HepG2 (cell line): ENCODE data around the gene PDCD2L. TPM values are rescaled to one million over a fixed set of nuclear protein-coding genes. Genes with fewer than 3 reads are reported as not detected.

Experiments
- ATF1 ChIP-seq: IDR thresholded peaks from 2 replicates; pipeline ENCODE4 v1.6.1; 2016; ENCODE audit warnings: mild to moderate bottlenecking, control low read depth
- GTF3A ChIP-seq: sonication (generic); formaldehyde crosslinking; conservative IDR thresholded peaks from 2 replicates; pipeline ENCODE4 v1.4.0; 2020; ENCODE audit warnings: mild to moderate bottlenecking, missing genetic modification reagents
- HDAC6 ChIP-seq: fragments of 200-600 bp; sonication (generic); IDR thresholded peaks from 2 replicates; pipeline ENCODE4 v1.7.0; 2017; ENCODE audit warnings: mild to moderate bottlenecking, antibody characterized with exemption, low read length, low read depth
- HOXA5 ChIP-seq: sonication (generic); formaldehyde crosslinking; IDR thresholded peaks from 2 replicates; pipeline ENCODE4 v1.4.0; 2020; ENCODE audit warnings: missing genetic modification reagents
- MAFK ChIP-seq, 2 experiments: IDR thresholded peaks in 1 of 2; conservative IDR thresholded peaks in 1 of 2; 2 replicates each; pipeline ENCODE4 v1.6.1; 2011; ENCODE audit warnings: improper control_type of control experiment in 2 of 2, low read length in 2 of 2
- MBNL3 ChIP-seq: fragments of 250-450 bp; sonication (Bioruptor Pico); conservative IDR thresholded peaks from 2 replicates; pipeline ENCODE4 v1.8.0; 2022; ENCODE audit warnings: mild to moderate bottlenecking, inconsistent platforms
- NFKBIZ ChIP-seq: IDR thresholded peaks from 2 replicates; pipeline ENCODE4 v1.6.1; 2018; ENCODE audit warnings: missing genetic modification reagents, missing compliant biosample characterization
- SATB2 ChIP-seq: sonication (generic); formaldehyde crosslinking; IDR thresholded peaks from 2 replicates; pipeline ENCODE4 v1.5.0; 2020; ENCODE audit warnings: missing genetic modification reagents
- SOX5 ChIP-seq: IDR thresholded peaks from 2 replicates; pipeline ENCODE4 v1.6.1; 2016; ENCODE audit warnings: borderline replicate concordance
- SP140L ChIP-seq: sonication (generic); formaldehyde crosslinking; IDR thresholded peaks from 2 replicates; pipeline ENCODE4 v1.4.0; 2020; ENCODE audit warnings: missing genetic modification reagents, borderline replicate concordance
- TEF ChIP-seq: sonication (generic); formaldehyde crosslinking; IDR thresholded peaks from 2 replicates; pipeline ENCODE4 v1.5.0; 2020; ENCODE audit warnings: missing genetic modification reagents
- ZBTB43 ChIP-seq: sonication (generic); formaldehyde crosslinking; conservative IDR thresholded peaks from 2 replicates; pipeline ENCODE4 v1.4.0; 2020; ENCODE audit warnings: missing genetic modification reagents
- ZMAT5 ChIP-seq: sonication (generic); formaldehyde crosslinking; IDR thresholded peaks from 2 replicates; pipeline ENCODE4 v1.5.0; 2020; ENCODE audit warnings: mild to moderate bottlenecking, low read depth, missing genetic modification reagents, borderline replicate concordance
- ZMYM2 ChIP-seq: sonication (generic); formaldehyde crosslinking; IDR thresholded peaks from 2 replicates; pipeline ENCODE4 v1.8.0; 2022; ENCODE audit warnings: mild to moderate bottlenecking, missing genetic modification reagents
- ZNF10 ChIP-seq: sonication (generic); formaldehyde crosslinking; IDR thresholded peaks from 2 replicates; pipeline ENCODE4 v1.4.0; 2020; ENCODE audit warnings: mild to moderate bottlenecking, low read depth, missing genetic modification reagents, borderline replicate concordance
- ZNF160 ChIP-seq: sonication (generic); formaldehyde crosslinking; IDR thresholded peaks from 2 replicates; pipeline ENCODE4 v1.8.0; 2022; ENCODE audit warnings: mild to moderate bottlenecking, inconsistent platforms, missing genetic modification reagents
- ZNF430 ChIP-seq: sonication (generic); formaldehyde crosslinking; IDR thresholded peaks from 2 replicates; pipeline ENCODE4 v1.9.0; 2021; ENCODE audit warnings: mild to moderate bottlenecking, missing genetic modification reagents
- ZNF530 ChIP-seq: sonication (generic); formaldehyde crosslinking; IDR thresholded peaks from 2 replicates; pipeline ENCODE4 v1.5.0; 2020; ENCODE audit warnings: low read depth, mild to moderate bottlenecking, missing genetic modification reagents
- ZNF574 ChIP-seq: sonication (generic); formaldehyde crosslinking; IDR thresholded peaks from 2 replicates; pipeline ENCODE4 v1.4.0; 2020; ENCODE audit warnings: missing genetic modification reagents
- ZNF598 ChIP-seq: sonication (generic); formaldehyde crosslinking; IDR thresholded peaks from 2 replicates; pipeline ENCODE4 v1.5.1; 2020; ENCODE audit warnings: mild to moderate bottlenecking, missing genetic modification reagents, borderline replicate concordance
- ZNF605 ChIP-seq: sonication (generic); formaldehyde crosslinking; IDR thresholded peaks from 2 replicates; pipeline ENCODE4 v1.8.0; 2022; ENCODE audit warnings: mild to moderate bottlenecking, missing genetic modification reagents
- ZNF660 ChIP-seq: sonication (generic); formaldehyde crosslinking; IDR thresholded peaks from 2 replicates; pipeline ENCODE4 v1.5.1; 2020; ENCODE audit warnings: mild to moderate bottlenecking, low read depth, missing genetic modification reagents, borderline replicate concordance
- ZNF761 ChIP-seq: sonication (generic); formaldehyde crosslinking; conservative IDR thresholded peaks from 2 replicates; pipeline ENCODE4 v1.4.0; 2020; ENCODE audit warnings: mild to moderate bottlenecking, missing genetic modification reagents
- ZNF784 ChIP-seq: sonication (generic); formaldehyde crosslinking; IDR thresholded peaks from 2 replicates; pipeline ENCODE4 v1.5.1; 2020; ENCODE audit warnings: missing genetic modification reagents, mild to moderate bottlenecking, borderline replicate concordance
- ZNF788 ChIP-seq: sonication (generic); formaldehyde crosslinking; IDR thresholded peaks from 2 replicates; pipeline ENCODE4 v1.5.0; 2020; ENCODE audit warnings: mild to moderate bottlenecking, missing genetic modification reagents, borderline replicate concordance
- ZNF878 ChIP-seq: sonication (generic); formaldehyde crosslinking; IDR thresholded peaks from 2 replicates; pipeline ENCODE4 v1.8.1; 2023; ENCODE audit warnings: mild to moderate bottlenecking, missing genetic modification reagents, moderate library complexity
- polyA plus RNA-seq, 8 experiments: library from polyadenylated mRNA; depleted of rRNA in 3 of 8; stranded (reverse) in 7 of 8; unstranded in 1 of 8; fragments of >200 nt; fragmentation: Illumina TruSeq in 4 of 8; extraction: Trizol in 4 of 8; gene quantifications; 2 replicates each; pipeline versions ENCODE4 v1.2.1 to v1.2.3, GENCODE V29; 2011 to 2016; ENCODE audit warnings: low read depth in 4 of 8, missing spikeins in 1 of 8, mixed read lengths in 1 of 8; ENCODE audit not compliant: insufficient read depth in 1 of 8
- total RNA-seq, 5 experiments: library from RNA; depleted of rRNA; stranded (reverse); fragments of >200 nt; fragmentation: Illumina TruSeq; extraction: Trizol; gene quantifications; 2 replicates each; pipeline ENCODE4 v1.2.3, GENCODE V29; 2016; ENCODE audit warnings: low read depth in 1 of 5

Gene PDCD2L
- total and polyA plus RNA-seq, 2 of the 13 experiments (the other 11 are each of a cell fraction or from before 2014, with no cell fraction given), result 29.3 to 35.2 TPM

- TF ChIP-seq SOX5 (CRISPR knock-in tag) (no peak), ZNF878 (CRISPR knock-in tag) (0 out of 2 replicates have a peak, but pooled peaks have one; percentile 35), ZNF605 (CRISPR knock-in tag) (no peak), MAFK (conservative IDR thresholded peaks at IDR 0.05 in 1 of 2, IDR thresholded peaks at IDR 0.05 in 1 of 2; ENCODE audit: low read length in 2 of 2) (no peak), ZMAT5 (CRISPR knock-in tag) (no peak), HDAC6 (no peak), SP140L (CRISPR knock-in tag) (no peak), GTF3A (CRISPR knock-in tag) (no peak), ZBTB43 (CRISPR knock-in tag) (no peak), ZMYM2 (CRISPR knock-in tag) (0 out of 2 replicates have a peak, but pooled peaks have one; percentile 24), ATF1 (CRISPR knock-in tag) (no peak), ZNF788 (CRISPR knock-in tag) (no peak), ZNF160 (CRISPR knock-in tag) (no peak), ZNF530 (CRISPR knock-in tag) (no peak), ZNF784 (CRISPR knock-in tag) (no peak), ZNF660 (CRISPR knock-in tag) (no peak), ZNF430 (CRISPR knock-in tag) (no peak), ZNF574 (CRISPR knock-in tag) (peak; percentile 21; the same call in 1 of the 2 replicates), SATB2 (CRISPR knock-in tag) (no peak), TEF (CRISPR knock-in tag) (no peak), MBNL3 (CRISPR knock-in tag) (no peak), ZNF10 (CRISPR knock-in tag) (no peak), ZNF761 (no peak), ZNF598 (CRISPR knock-in tag) (no peak), NFKBIZ (CRISPR knock-in tag) (no peak), HOXA5 (CRISPR knock-in tag) (0 out of 2 replicates have a peak, but pooled peaks have one; percentile 41)
These were observed 43.8 kb upstream of the PDCD2L start (continued) for GRCh38 chr19:34360354-34360909.
